ENCODE results near the gene DDX52. TPM values are rescaled to one million over a fixed set of nuclear protein-coding genes. Genes with fewer than 3 reads are reported as not detected.

Gene DDX52
- total and polyA plus RNA-seq, 2 of the 13 experiments (the other 11 are each of a cell fraction or from before 2014, with no cell fraction given), result 8.9 to 36.1 TPM

- TF ChIP-seq ZNF468 (CRISPR knock-in tag; IDR thresholded peaks at IDR 0.05) (no peak), ZNF343 (CRISPR knock-in tag; IDR thresholded peaks at IDR 0.05) (no peak), SAP130 (CRISPR knock-in tag; IDR thresholded peaks at IDR 0.05; ENCODE audit: low read depth) (peak; percentile 58), ZNF639 (CRISPR knock-in tag; conservative IDR thresholded peaks at IDR 0.05) (no peak), TOE1 (CRISPR knock-in tag; IDR thresholded peaks at IDR 0.05) (no peak), GPBP1L1 (CRISPR knock-in tag; IDR thresholded peaks at IDR 0.05) (no peak), ZSCAN21 (CRISPR knock-in tag; IDR thresholded peaks at IDR 0.05; ENCODE audit: borderline replicate concordance) (no peak), ATAD3A (CRISPR knock-in tag; IDR thresholded peaks at IDR 0.05) (no peak), JUN (CRISPR knock-in tag; IDR thresholded peaks at IDR 0.05) (no peak), ATF4 (CRISPR knock-in tag; IDR thresholded peaks at IDR 0.05) (peak in 1 of 2 experiments; percentile 64; a peak in 2 of 4 replicates), ZFX (CRISPR knock-in tag; IDR thresholded peaks at IDR 0.05; ENCODE audit: low read depth) (no peak; the same call in 1 of the 2 replicates), TP53 (CRISPR knock-in tag; conservative IDR thresholded peaks at IDR 0.05) (no peak), SATB2 (CRISPR knock-in tag; IDR thresholded peaks at IDR 0.05) (no peak), GPN1 (CRISPR knock-in tag; IDR thresholded peaks at IDR 0.05; ENCODE audit: borderline replicate concordance) (no peak), ZNF263 (CRISPR knock-in tag; IDR thresholded peaks at IDR 0.05) (0 out of 2 replicates have a peak, but pooled peaks have one; percentile 25), NCOR1 (IDR thresholded peaks at IDR 0.05; ENCODE audit: borderline replicate concordance, low read length) (peak; percentile 90), ZNF496 (CRISPR knock-in tag; IDR thresholded peaks at IDR 0.05; ENCODE audit: insufficient replicate concordance) (no peak), CBX1 (IDR thresholded peaks at IDR 0.05; ENCODE audit: low read depth) (no peak), POGZ (CRISPR knock-in tag; IDR thresholded peaks at IDR 0.05) (no peak; the same call in 1 of the 2 replicates), ZNF773 (CRISPR knock-in tag; IDR thresholded peaks at IDR 0.05; ENCODE audit: borderline replicate concordance) (no peak), KLF9 (CRISPR knock-in tag; IDR thresholded peaks at IDR 0.05; ENCODE audit: low read depth) (no peak), ZMAT5 (CRISPR knock-in tag; IDR thresholded peaks at IDR 0.05; ENCODE audit: borderline replicate concordance, low read depth) (no peak), TGIF2 (CRISPR knock-in tag; IDR thresholded peaks at IDR 0.05) (no peak), SMAD9 (CRISPR knock-in tag; IDR thresholded peaks at IDR 0.05) (no peak), NR2F6 (IDR thresholded peaks at IDR 0.05) (peak; percentile 85), NR2F6 (CRISPR knock-in tag; IDR thresholded peaks at IDR 0.05) (peak; percentile 75; the same call in 1 of the 2 replicates)
- TF ChIP-seq, protein P1, sequence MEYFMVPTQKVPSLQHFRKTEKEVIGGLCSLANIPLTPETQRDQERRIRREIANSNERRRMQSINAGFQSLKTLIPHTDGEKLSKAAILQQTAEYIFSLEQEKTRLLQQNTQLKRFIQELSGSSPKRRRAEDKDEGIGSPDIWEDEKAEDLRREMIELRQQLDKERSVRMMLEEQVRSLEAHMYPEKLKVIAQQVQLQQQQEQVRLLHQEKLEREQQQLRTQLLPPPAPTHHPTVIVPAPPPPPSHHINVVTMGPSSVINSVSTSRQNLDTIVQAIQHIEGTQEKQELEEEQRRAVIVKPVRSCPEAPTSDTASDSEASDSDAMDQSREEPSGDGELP (IDR thresholded peaks at IDR 0.05; ENCODE audit: borderline replicate concordance, low read depth), result peak; percentile 94
Observed at GRCh38 chr17:37683454-37683984, 40.3 kb upstream of the DDX52 start (continued).

Measured in HepG2 (cell line).